ENCODE measurements around the gene ASTL.

The ASTL gene

DNA sequence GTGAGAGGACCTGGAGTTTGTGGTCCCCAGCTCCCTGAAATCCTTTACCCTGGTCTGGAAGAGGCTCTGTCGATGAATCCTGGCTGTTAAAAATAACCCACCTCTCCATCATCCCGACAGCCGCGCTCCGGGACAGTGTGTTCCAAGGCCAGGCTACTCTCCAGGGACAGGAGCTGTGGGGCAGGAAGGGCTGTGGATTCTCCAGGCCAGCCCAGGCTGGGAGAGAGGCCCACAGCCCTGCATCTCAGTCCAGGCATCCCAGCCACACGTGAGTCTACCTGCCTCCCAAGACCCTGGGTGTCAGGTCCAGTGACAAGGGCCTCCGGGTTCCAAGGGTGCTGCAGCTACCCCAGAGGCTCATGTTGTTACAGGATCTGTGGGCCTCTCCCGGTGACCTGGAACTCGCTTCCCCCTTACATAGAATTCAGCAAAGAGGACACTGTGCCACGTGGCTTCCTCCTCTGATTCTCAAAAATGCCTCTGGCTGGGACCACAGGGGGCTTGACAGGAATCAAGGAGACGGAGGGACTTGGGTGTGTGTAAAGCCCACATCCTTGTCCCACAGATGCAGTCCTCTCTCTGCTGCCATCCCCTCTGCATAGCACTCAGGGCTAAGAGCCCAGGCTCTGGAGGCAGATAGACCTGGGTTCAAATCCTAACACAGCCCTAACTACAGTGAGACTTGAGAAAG lies 39.3 kb downstream of the ASTL start:
- Histone ChIP-seq H3K9ac (ENCODE audit: low read depth, low read length) (no peak overlapping the region), H3K4me1 (ENCODE audit: insufficient read depth, low read length) (no peaks in the 10 kb centered on the region; the same call in 1 of the 2 replicates)

DNA sequence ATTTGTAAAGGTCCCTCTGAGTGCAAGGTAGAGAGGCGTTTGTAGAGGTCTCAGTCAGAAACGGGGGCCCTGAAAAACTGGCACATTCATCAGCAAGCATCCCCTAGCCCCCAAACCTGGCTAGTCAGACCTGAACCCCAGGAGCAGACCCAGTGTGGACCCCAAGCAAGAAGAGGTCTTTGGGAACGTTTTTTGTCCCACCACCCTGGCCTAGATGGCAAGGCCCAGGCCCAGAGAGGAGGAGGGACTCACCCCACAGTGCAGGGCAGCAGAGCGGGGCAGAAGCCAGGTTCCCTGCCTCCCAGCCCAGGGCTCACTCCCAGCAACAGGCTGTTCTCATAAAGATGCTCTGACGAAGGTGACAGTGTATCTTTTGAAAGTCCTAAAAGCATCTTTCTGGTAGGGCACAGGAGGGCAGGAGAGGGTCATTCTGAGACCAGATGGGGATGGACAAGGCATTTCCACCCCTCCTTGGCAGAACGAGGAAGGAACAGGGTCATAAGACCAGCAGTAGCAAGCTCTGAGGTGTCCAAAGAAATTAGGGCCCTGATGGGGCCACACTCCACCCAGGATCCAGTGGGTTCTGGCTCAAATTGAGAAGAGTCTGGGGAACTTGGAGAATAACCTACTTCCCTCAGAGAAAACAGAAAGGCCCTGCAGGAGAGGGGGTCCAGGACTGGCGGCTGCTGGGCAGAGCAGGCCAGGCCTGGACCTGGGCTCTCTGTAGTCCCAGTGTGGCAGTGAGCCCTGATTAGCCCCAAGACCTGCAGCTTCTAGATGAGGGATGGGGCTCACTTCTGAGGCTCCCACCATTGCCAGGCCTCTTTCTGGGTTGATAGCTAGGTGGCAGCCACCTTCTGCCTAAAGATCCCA lies 40.1 kb downstream of the ASTL start:
- H3K9ac ChIP-seq (ENCODE audit: low read depth, low read length) = no peak overlapping the region
- H3K27me3 ChIP-seq (ENCODE audit: insufficient read depth, low read length) = no peaks in the 10 kb centered on the region
- no peaks in the 10 kb centered on the region for H3K36me3 ChIP-seq (ENCODE audit: insufficient read depth, low read depth, low read length)
- H3K4me1 ChIP-seq (ENCODE audit: insufficient read depth, low read length) = no peaks in the 10 kb centered on the region; the same call in 1 of the 2 replicates
- H3K9me3 ChIP-seq (ENCODE audit: insufficient read depth, low read depth, low read length) = no peaks in the 10 kb centered on the region
- H3K27ac ChIP-seq (ENCODE audit: low read length) = no peak overlapping the region
- no peak overlapping the region for H3K4me3 ChIP-seq (ENCODE audit: low read length)

More for the DNA sequence above, 39.3 kb downstream of the ASTL start:
- no peak overlapping the region for H3K4me3 ChIP-seq (ENCODE audit: low read length)
- no peak overlapping the region for H3K27ac ChIP-seq (ENCODE audit: low read length)
- H3K9me3 ChIP-seq (ENCODE audit: insufficient read depth, low read depth, low read length) = no peaks in the 10 kb centered on the region
- no peaks in the 10 kb centered on the region for H3K27me3 ChIP-seq (ENCODE audit: insufficient read depth, low read length)
- no peaks in the 10 kb centered on the region for H3K36me3 ChIP-seq (ENCODE audit: insufficient read depth, low read depth, low read length)

DNA sequence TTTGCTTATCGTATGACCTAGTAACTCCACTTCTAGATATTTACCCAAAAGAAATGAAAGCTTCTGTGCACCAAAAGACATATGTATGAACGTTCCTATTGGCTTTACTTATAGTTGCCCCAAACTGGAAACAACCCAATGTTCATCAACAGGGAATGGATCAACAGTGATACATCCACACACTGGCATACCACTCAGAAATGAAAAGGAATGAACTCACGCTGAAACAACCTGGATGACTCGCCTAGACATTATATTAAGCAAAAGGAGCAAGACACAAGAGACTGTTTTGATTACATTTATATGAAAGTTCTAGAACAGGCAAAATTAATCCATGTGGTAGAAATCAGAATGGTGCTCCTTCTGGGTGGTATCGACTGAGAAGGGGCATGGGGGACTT lies 40.9 kb downstream of the ASTL start:
- Histone ChIP-seq H3K36me3 (ENCODE audit: insufficient read depth, low read depth, low read length) (no peaks in the 10 kb centered on the region), H3K27ac (ENCODE audit: low read length) (no peak overlapping the region), H3K4me3 (ENCODE audit: low read length) (no peak overlapping the region), H3K27me3 (ENCODE audit: insufficient read depth, low read length) (no peaks in the 10 kb centered on the region), H3K9ac (ENCODE audit: low read depth, low read length) (no peak overlapping the region), H3K9me3 (ENCODE audit: insufficient read depth, low read depth, low read length) (no peaks in the 10 kb centered on the region), H3K4me1 (ENCODE audit: insufficient read depth, low read length) (no peaks in the 10 kb centered on the region; the same call in 1 of the 2 replicates)

DNA sequence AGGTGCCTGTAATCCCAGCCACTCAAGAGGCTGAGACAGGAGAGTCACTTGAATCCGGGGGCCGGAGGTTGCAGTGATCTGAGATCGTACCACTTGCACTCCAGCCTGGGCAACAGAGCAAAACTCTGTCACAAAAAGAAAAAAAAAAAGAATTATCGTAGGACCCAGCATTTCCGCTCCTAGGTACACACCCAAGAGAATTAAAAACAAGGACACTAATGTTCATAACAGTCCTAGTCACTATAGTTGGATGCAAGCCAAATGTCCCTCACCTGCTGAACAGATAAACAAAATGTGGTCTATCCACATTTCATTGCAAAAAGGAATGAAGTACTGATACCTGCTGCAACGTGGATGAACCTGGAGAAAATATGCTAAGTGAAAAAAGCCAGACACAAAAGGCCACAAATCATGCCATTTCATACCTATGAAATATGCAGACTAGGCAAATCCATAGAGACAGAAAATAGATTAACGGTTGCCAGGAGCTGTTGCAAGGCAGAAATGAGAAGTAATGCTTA lies 43.1 kb downstream of the ASTL start:
- no peaks in the 10 kb centered on the region for H3K36me3 ChIP-seq (ENCODE audit: insufficient read depth, low read depth, low read length)
- H3K9me3 ChIP-seq (ENCODE audit: insufficient read depth, low read depth, low read length) = no peaks in the 10 kb centered on the region
- no peak overlapping the region for H3K4me3 ChIP-seq (ENCODE audit: low read length)
- H3K4me1 ChIP-seq (ENCODE audit: insufficient read depth, low read length) = peaks cover 6% of the 10 kb centered on the region; the same call in 1 of the 2 replicates
- H3K27ac ChIP-seq (ENCODE audit: low read length) = no peak overlapping the region
- H3K9ac ChIP-seq (ENCODE audit: low read depth, low read length) = no peak overlapping the region
- no peaks in the 10 kb centered on the region for H3K27me3 ChIP-seq (ENCODE audit: insufficient read depth, low read length)

DNA sequence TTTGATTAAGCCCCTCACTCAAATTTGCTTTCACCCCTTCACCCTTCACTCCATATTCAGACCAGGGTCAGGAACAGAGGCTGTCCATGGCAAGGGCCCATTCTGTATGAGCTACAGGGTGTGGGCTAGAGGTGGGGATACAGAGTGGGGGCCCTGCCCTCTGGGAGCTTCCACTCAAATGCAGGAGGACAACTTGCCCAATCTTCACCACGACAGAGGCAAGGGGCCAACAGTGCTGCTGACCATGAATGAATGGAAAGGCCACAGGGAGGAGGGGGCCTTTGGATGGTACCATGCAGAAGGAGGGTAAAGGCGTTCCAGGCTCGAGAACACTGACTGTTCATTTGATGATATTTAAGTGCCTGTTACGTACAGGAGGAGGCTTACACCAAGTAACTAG lies 44.8 kb downstream of the ASTL start:
- Histone ChIP-seq H3K9me3 (ENCODE audit: insufficient read depth, low read depth, low read length) (no peaks in the 10 kb centered on the region), H3K4me3 (ENCODE audit: low read length) (no peak overlapping the region), H3K4me1 (ENCODE audit: insufficient read depth, low read length) (peaks cover 6% of the 10 kb centered on the region; the same call in 1 of the 2 replicates), H3K9ac (ENCODE audit: low read depth, low read length) (no peak overlapping the region), H3K27ac (ENCODE audit: low read length) (no peak overlapping the region), H3K27me3 (ENCODE audit: insufficient read depth, low read length) (no peaks in the 10 kb centered on the region), H3K36me3 (ENCODE audit: insufficient read depth, low read depth, low read length) (no peaks in the 10 kb centered on the region)

DNA sequence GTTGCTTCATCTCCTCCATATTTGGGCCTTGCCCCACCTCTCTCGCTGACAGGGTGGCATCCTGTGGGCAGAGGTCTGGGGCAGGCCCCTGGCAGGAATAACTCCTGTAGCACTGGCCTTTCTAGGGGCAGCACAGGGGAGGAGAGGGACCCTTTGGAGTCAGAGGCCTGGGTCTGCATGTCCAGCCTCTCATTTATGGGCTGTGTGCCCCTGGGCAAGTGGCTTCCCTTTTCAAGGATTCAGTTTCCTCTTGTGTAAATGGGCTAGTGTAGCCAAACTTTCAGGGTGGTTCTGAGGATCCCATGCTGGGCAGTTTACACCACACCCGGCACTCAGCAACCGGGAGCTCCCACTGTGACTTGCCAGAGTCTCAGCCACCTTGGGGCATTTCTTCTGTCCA lies 45.4 kb downstream of the ASTL start:
- peaks cover 6% of the 10 kb centered on the region; the same call in 1 of the 2 replicates for H3K4me1 ChIP-seq (ENCODE audit: insufficient read depth, low read length)
- H3K27ac ChIP-seq (ENCODE audit: low read length) = no peak overlapping the region
- no peaks in the 10 kb centered on the region for H3K27me3 ChIP-seq (ENCODE audit: insufficient read depth, low read length)
- no peak overlapping the region for H3K4me3 ChIP-seq (ENCODE audit: low read length)
- H3K9ac ChIP-seq (ENCODE audit: low read depth, low read length) = no peak overlapping the region
- no peaks in the 10 kb centered on the region for H3K9me3 ChIP-seq (ENCODE audit: insufficient read depth, low read depth, low read length)
- no peaks in the 10 kb centered on the region for H3K36me3 ChIP-seq (ENCODE audit: insufficient read depth, low read depth, low read length)

DNA sequence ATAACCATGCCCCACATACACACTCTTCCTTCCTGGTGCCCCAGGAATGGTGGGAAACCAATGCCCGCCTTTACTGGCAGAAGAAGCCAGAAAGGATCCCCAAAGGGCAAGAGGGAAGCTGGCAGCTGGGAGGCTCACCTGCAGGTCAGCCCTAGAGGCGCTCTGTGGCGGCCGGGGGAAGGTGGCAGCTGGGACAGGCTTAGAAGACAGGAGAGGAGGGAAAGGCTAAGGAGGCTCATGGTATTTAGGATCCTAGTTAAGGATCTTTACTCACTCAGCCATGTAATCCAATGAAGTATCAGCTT lies 45.8 kb downstream of the ASTL start:
- H3K36me3 ChIP-seq (ENCODE audit: insufficient read depth, low read depth, low read length) = no peaks in the 10 kb centered on the region
- H3K27me3 ChIP-seq (ENCODE audit: insufficient read depth, low read length) = no peaks in the 10 kb centered on the region
- H3K4me1 ChIP-seq (ENCODE audit: insufficient read depth, low read length) = peaks cover 6% of the 10 kb centered on the region; the same call in 1 of the 2 replicates
- H3K27ac ChIP-seq (ENCODE audit: low read length) = no peak overlapping the region
- no peak overlapping the region for H3K9ac ChIP-seq (ENCODE audit: low read depth, low read length)
- no peaks in the 10 kb centered on the region for H3K9me3 ChIP-seq (ENCODE audit: insufficient read depth, low read depth, low read length)
- no peak overlapping the region for H3K4me3 ChIP-seq (ENCODE audit: low read length)

DNA sequence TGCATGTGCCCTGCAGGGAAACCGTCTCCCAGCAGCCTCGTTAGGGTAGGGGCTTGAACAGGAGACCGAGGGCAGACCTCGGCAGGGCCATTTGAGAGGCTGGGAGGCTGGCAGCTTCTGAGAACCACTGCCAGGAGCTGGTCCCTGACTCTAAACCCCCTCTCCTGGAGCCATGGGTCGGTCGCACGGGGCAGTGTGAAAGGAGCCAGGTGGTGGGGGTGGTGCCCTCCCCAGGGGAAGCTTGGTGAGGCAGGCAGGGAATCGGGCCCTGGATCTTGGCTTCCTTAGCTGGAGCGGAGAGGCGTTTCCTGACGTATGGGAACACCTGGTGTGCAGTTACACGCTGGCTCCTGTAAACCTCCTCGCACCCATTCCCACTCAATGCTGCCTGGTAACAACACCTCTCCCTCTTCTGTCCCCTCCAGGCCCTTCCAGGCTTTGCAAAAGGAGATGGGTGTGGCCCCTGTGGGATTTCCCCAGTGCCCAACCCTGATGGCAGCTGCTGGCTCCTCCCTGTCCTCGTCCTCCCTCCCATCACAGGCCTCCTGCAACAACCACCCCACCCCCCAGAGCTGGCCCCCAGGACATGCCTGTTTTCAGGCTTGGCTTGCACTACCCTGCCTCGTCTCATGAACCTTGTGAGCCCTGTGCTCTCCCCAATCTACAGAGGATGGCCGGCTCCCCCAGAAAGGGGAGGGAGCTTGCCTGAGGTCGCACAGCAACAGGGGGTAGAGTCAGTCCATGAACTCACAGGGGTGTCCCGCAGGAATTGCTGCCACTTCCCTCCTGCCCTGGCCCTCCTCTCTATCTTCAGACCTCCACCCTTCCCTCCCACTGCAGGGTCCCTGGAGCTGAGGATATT lies 46.4 kb downstream of the ASTL start:
- H3K27me3 ChIP-seq (ENCODE audit: insufficient read depth, low read length) = no peaks in the 10 kb centered on the region
- no peak overlapping the region for H3K9ac ChIP-seq (ENCODE audit: low read depth, low read length)
- H3K27ac ChIP-seq (ENCODE audit: low read length) = no peak overlapping the region
- peaks cover 6% of the 10 kb centered on the region; the same call in 1 of the 2 replicates for H3K4me1 ChIP-seq (ENCODE audit: insufficient read depth, low read length)
- no peaks in the 10 kb centered on the region for H3K9me3 ChIP-seq (ENCODE audit: insufficient read depth, low read depth, low read length)
- H3K36me3 ChIP-seq (ENCODE audit: insufficient read depth, low read depth, low read length) = no peaks in the 10 kb centered on the region
- H3K4me3 ChIP-seq (ENCODE audit: low read length) = no peak overlapping the region

DNA sequence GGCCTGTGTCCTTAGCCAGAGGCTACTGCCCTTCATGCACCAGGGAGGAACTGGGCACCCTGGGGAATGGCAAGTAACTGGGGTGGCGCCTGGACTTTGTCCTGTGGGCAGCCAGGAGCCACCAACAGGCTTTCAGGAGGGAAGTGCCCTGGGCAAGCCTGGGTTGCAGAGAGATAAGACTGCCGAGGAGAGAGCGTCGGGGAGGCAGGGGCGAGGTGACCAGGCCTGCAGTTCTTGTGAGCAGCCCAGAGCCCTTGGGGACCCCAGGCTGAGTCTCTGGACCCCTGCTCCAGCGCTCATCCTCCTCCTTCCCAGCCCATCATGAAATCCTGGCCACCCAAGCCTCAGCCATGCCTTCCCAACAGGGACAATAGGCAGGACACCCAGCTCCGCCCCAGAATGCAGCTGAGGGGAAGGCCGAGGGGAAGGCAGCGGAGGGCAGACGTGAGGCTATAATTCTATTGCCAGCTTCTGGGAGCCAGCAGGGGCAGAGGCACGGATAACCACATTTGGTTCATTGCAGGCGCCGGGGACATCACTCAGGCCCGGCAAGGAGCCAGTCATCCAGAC lies 47.1 kb downstream of the ASTL start:
- H3K4me1 ChIP-seq (ENCODE audit: insufficient read depth, low read length) = peaks cover 6% of the 10 kb centered on the region; the same call in 1 of the 2 replicates
- no peaks in the 10 kb centered on the region for H3K27me3 ChIP-seq (ENCODE audit: insufficient read depth, low read length)
- no peak overlapping the region for H3K9ac ChIP-seq (ENCODE audit: low read depth, low read length)
- no peaks in the 10 kb centered on the region for H3K36me3 ChIP-seq (ENCODE audit: insufficient read depth, low read depth, low read length)
- no peak overlapping the region for H3K27ac ChIP-seq (ENCODE audit: low read length)
- no peaks in the 10 kb centered on the region for H3K9me3 ChIP-seq (ENCODE audit: insufficient read depth, low read depth, low read length)
- H3K4me3 ChIP-seq (ENCODE audit: low read length) = no peak overlapping the region

DNA sequence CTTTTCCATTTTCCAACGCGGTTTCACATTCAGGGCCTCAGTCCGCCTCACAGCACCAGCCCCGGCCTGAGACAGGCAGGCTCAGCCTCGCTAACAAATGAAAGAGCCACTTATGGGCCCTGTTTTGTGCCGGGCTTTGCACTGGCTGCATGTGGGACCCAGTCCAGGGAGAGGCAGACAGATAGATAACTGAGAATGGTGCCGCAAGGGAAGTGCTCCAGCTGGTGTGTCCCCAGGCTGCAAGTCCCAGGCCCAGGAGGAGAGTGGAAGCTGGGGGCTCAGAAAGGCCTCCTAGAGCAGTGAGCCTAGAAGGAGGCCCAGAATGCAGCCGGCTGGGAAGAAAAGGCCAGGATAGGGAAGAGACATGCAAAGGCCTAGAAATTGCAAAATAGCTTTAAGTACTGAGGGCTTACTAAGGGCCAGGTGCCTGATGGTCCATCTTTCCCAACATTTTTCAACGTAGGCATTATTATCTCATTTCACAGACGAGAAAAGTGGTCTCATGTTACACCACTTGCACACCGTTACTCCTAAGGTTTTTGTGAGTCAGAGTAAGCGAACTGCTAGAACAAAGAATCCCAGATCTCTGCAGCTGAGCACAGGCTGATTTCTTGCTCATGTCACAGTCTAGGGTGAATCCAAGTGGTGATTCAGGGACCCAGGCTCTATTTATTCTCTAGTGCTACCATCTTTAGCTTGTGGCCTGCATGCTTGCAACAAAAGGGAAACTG lies 47.9 kb downstream of the ASTL start:
- Histone ChIP-seq H3K36me3 (ENCODE audit: insufficient read depth, low read depth, low read length) (no peaks in the 10 kb centered on the region), H3K27me3 (ENCODE audit: insufficient read depth, low read length) (no peaks in the 10 kb centered on the region), H3K4me1 (ENCODE audit: insufficient read depth, low read length) (peaks cover 6% of the 10 kb centered on the region; the same call in 1 of the 2 replicates), H3K4me3 (ENCODE audit: low read length) (no peak overlapping the region), H3K27ac (ENCODE audit: low read length) (no peak overlapping the region), H3K9ac (ENCODE audit: low read depth, low read length) (no peak overlapping the region), H3K9me3 (ENCODE audit: insufficient read depth, low read depth, low read length) (no peaks in the 10 kb centered on the region)
